Right ventricle myocardium superior (tissue), 1 donor: ENCODE data around the gene HOXA5. TPM values are rescaled to one million over a fixed set of nuclear protein-coding genes. Genes with fewer than 3 reads are reported as not detected.

Experiments used
- ATAC-seq: fragments of 200-7000 bp; cut with Tn5 transposase; one replicate; pipeline ENCODE4 v1.9.1; 2020; ENCODE audit warnings: mild to moderate bottlenecking; ENCODE audit not compliant: poor library complexity
- DNase-seq: peaks from one replicate; pipeline ENCODE4 v3.0.0-alpha.2; 2020
- intact Hi-C: fragments of 100-400 bp; cut with DNase I; formaldehyde crosslinking; loops from one replicate; pipeline ENCODE4 v1.11.2; 2022
- total RNA-seq: library from RNA; stranded (reverse); fragmentation: NEBNext Ultra II Directional; extraction: Animal tissue kit (Norgen Biotek cat#: 25700); gene quantifications from one replicate; pipeline ENCODE4 v1.2.1, GENCODE V29; 2021
- donor health status: DM: no; HTN: yes; CAD: no; lungs with severe emphysema.

Gene HOXA5
- total RNA-seq, 1 donor from 2014 or later, result 0.62 TPM

DNA sequence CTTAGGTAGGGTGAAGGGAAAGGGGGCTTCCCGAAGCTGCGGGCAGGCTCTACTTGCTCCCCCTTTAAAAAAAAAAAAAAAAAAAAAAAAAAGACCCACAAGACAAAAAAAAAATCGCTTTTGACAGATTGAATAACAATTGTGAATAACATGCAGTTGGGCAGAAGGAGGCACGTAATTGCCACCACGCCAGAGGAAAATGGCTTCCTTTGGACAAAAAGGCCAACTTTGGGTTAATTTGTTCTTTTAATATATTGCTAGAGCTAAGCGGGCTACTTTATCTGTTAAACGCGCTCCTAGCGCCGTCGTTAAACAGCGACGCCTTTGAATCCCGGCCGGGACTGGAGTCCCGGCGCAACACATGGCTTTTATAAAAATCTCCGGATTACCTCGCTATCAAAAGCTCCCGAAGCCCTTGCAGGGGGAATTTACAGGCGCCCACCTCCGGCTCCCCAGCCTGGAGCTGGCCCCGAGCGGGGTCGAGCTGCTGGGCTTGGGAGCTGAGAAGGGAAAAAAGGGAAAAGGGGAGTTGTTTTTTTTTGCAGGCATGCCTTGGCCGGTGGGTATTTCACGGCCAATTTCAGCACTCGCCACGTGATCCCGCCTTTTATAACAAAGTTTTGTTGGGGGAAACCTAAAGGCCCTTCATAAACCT is 40.3 kb upstream of the HOXA5 start:
- intact Hi-C loops, result no loop called here
- no peak for DNase-seq
- ATAC-seq, result no peak

DNA sequence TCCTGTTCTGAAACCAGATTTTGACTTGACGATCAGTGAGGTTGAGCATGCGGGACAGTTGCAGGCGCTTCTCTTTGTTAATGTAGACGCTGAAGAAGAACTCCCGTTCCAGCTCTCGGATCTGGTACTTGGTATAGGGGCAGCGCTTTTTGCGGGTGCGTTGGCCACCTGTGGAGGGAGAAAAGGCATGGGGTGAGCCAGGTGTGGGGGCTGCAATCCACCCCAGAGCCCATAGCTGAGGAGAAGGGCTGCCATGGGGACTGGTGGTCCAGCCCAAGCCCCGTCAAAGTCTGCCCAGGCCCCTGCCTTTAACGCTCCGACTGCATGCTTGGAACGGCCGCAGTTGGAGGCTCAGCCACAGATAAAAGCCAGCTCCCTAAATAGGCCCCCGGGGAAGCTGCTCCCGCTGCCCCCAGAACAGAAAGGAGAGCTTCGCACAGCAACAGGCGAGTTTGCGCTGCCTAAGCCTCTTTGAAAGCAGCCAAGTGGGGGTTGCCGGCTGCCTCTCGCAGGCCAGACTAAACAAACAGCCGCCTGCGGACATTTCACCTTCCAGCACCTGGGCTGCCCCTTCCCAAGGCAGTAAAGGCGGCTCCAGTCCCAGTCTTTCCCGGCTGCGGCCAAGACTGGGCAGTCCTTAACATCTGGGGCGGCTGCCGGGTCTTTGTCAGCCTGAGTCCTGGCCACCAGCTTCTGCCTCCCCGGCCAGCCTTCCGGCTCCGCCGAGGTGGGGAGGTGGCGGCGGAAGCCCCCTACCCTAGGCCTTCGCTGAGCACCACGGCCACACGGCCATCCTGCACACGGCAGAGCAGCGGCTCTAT is 39.6 kb upstream of the HOXA5 start:
- intact Hi-C loops, result no loop called here
- no peak for ATAC-seq
- no peak for DNase-seq

DNA sequence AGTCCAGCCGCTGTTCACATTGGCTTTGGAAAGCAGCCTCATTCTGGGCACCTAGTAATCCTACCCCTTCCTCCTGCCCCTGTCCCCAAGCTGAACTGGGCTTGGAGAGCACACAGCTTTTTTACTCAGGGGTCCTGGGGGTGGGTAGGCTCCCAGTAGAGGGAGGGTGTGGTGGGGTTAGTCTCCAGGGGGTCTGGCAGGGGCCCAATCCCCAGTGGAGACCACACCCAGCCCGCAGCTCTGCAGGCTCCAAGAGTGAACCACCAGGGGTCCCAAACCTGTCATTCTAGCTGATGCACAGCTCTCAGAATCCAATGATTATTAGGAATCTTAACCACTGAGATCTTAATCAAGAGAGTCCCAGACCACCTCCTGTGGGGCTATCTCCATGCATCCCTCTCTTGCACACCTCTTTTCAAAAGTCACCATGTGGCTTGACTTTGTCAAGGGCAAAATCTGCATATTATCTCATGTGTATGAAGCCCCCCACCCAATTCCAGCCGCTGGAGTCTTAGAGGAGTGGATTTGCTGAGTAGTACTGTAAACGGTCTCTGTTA is 38.9 kb upstream of the HOXA5 start:
- no peak for ATAC-seq
- intact Hi-C loops, result no loop called here
- DNase-seq, result no peak

- intact Hi-C loops, result no loop called here
- no peak for DNase-seq
- no peak for ATAC-seq
These were observed 38.4 kb upstream of the HOXA5 start for GRCh38 chr7:27181795-27182275.

- DNase-seq, result no peak
- intact Hi-C loops, result no loop called here
- no peak for ATAC-seq
These were observed 37.2 kb upstream of the HOXA5 start for GRCh38 chr7:27180431-27181420.

DNA sequence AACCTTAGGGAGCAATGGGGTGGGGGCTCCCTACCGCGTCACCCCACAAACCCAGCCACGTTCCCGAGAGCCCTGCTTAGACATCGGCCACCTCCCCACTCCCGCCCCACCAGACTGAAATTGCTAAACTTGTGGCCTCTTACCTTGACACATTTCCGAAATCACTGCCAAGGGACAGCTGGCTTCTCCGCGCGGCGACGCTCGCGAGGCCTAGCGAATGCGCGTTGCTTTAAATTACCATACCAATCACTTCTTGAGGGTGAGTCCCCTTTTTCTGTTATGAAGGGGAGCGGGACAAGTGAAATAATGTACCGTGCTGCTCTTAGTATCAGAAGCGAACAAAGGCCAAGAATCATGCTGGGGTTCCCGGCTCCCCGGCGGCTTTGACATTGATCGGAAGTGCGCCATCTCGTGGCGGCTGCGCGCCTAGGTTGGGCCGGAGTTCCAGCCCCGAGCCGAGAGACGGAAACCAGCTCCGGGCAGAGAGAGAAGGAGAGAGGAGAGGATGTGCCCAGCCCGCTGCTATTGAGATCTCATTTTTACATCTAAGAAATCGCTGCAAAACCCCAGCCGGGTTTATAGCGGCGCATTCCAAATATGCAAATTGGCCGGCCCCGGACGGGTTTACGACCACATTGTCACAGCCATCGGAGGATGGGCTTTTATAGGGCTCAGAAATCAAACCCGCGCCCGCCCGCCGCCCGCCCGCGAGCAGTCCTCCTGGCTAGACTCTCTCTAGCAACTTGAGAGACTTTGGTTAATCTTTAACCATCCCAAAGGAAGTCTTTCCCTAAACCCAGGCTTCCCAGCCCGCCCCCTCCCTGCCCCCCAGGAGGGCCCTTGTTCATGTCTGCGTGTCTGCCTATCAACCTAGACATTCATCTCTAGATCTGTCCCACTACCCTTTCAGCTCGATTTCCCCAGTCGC is 36.3 kb upstream of the HOXA5 start:
- DNase-seq (peak; percentile 78), ATAC-seq (peak; percentile 74)
- intact Hi-C loops, result no loop called here

- ATAC-seq (no peak), DNase-seq (no peak)
- intact Hi-C loops, result no loop called here
These were observed 35.5 kb upstream of the HOXA5 start for GRCh38 chr7:27179030-27179429.

DNA sequence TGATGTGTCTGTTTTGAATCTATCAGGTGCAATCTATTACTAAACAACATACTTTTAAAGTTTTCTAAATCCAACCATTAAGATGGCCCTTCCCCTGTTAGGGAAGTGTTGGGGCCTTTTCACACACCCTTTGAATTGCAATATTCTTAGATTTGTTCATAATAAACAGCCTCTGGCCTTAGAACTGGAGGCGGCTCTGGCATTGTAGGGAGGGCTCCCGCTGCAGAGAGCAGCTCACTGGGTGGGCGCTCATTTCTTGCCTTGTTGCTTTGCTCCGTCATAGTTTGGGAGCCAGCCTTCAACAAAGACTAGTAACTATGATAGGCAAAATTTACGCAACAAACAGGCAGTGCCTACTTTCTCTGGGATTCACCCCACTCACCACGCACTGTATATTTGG is 34.9 kb upstream of the HOXA5 start:
- intact Hi-C loops, result no loop called here
- ATAC-seq, result no peak
- no peak for DNase-seq

GRCh38 chr7:27177795-27178320 is 34.4 kb upstream of the HOXA5 start:
- ATAC-seq (no peak), DNase-seq (no peak)
- intact Hi-C loops, result no loop called here

- no peak for DNase-seq
These were observed 33.7 kb upstream of the HOXA5 start for GRCh38 chr7:27176962-27177794.

DNA sequence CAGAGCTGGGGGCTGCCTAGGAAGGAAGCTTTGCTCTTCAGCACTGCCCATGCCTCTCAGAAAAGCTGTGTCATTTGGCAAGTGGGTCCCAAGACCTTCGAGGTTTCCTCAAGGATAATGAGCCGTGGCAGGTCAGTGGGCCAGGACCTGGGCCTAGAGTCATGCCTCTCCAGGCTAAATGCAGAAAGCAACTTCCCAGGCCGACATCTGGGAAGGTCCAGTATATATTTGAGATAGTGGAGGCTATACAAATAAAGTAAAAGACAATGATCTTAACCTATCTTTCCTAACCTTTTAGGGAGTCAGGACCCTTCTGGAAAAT is 33.0 kb upstream of the HOXA5 start:
- DNase-seq (no peak), ATAC-seq (no peak)
- intact Hi-C loops, result no loop called here

More at GRCh38 chr7:27176962-27177794, 33.7 kb upstream of the HOXA5 start:
- ATAC-seq, result no peak
- intact Hi-C loops, result no loop called here

DNA sequence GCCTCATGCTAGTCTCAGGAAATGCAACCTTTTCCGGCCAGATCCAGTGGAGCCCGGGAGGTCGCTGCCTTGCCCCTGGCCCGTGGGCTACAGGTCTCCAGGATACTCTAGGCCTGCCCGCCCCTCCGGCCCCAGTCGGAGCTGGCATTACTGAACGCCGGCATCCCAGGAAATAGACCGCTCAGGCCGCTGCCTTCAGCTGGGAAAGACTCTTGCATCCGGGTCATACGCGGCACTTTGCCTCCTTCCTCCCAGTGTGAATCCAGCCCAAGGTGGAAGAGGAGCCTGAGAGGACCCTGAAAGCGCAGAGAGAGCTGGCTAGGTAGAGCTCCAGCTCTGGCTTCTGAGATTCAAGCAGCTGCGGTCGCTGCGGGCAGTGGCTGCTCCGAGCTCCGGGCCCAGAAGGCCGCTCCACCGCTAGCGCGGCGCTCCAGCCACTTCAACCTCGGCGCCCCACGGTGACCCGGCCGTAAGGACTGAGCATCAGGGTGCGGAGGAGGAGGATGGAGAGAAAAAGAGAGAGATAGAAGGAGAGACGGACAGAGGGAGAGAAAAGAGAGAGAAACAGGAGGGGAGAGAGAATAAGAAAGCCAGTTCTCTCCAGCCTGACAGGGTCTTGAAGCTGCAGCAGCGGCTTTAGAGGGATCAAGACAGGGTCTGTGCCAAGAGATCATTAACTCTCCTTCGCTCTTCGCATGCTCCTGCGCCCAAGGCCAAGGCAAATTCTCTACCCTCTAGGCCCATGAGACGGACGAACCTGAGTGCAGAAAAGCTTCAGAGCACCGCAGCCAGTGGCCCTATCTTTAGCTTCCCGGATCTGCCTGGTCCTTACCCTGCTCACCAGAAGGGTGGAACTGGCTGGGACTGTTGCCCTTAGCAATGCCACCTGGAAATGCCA is 32.4 kb upstream of the HOXA5 start:
- intact Hi-C loops, result no loop called here
- no peak for ATAC-seq

DNA sequence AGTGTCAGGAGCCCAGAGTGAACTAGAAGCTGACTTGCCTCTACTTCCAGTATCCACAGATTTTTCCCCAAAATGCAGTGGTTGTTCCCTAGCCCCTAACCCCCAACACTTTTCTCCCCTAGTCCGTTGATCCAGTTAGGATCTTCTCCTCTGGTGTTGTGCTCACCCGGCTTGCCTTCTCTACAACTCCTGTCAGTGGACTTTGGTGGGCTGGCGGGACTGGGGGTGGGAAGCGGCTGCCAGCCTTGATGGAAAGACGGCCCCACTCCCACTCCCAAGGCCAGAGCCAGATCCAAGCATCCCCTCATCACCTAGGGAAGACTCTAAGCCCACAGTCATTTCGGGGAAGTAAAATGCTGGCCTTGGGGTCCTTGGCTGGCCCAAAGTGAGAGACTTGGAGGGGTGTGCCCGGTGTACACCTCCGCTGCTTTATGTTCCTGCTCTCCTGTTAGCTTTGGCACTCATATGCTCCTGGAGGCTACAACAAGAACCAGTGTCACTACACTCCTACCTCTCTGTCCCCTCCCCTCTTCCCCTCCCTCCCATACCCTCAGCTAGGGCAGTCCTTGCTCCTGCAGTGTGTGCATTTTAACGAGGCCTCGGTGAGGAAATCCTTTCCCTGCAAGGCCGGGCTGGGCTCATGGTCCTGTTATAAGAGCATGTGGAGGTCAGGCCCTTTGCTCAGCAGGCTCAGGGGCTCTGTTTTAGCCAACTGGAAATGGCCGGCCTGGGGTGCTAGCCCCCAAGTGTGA is 31.6 kb upstream of the HOXA5 start:
- no peak for ATAC-seq
- intact Hi-C loops, result no loop called here
- no peak for DNase-seq

More for the DNA sequence above, 32.4 kb upstream of the HOXA5 start:
- no peak for DNase-seq

DNA sequence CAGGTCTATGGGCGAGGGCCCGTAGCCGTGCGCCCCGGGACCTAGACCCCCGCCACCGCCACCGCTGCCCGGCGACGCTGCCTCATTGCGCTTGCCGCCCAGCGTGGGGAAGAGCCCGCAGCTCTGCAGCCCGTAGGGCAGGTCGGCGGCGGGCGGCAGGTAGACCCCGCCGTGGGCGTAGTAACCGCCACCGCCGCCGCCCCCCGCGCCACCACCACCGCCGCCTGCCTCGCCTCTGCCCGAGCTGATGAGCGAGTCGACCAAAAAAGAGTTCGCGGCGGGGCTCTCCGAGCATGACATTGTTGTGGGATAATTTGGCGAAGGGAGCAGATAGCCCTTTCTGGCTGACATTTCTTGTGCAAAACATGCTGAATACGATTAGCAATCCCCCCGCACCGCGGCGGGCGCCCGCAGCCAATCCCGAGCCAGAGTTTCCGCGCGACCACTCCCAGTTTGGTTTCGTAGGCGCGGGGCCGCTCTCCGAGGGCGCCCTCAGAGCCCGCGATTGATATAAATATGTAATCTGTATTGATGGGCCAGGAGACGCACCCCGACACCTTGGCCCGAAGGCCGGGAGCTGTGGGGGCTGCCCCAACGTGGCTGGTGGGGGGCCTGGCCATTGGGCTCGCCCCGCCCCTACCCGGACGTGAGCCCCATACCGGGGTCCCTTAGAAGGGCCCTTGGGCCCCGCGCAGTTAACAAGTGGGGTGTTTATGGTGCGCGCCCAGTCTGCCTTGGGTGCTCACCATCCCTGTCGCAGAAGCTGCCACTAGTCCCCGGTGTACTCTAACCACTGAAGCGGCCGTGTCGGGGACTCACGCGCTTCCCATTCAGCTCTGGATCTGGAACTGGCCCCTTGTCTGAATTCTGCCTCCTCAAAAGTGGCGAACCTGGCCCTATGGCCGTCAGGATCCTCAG is 30.7 kb upstream of the HOXA5 start, which contains the start of gene HOXA10:
Gene HOXA10, minus strand, starts transcription at position 365 of the 918 bp plus-strand sequence. Its CDS starts 14 bp downstream, at position 351.
- DNase-seq, result no peak
- intact Hi-C loops, result no loop called here
- no peak for ATAC-seq
